HepG2 (cell line): Measurements from ENCODE around the gene CHRNA3. TPM values are rescaled to one million over a fixed set of nuclear protein-coding genes. Genes with fewer than 3 reads are reported as not detected.

ENCODE experiments used
- ATAC-seq: fragments of 200-7000 bp; cut with Tn5 transposase; 3 replicates; pipeline ENCODE4 v1.9.1; 2020; ENCODE audit warnings: mild to moderate bottlenecking, moderate library complexity
- BruUV-seq: library from RNA; stranded (reverse); fragments of 400-500 nt; replicated peaks from 2 replicates; lab custom pipeline; 2021; lab: Mats Ljungman, UMichigan
- CTCF ChIA-PET: fragments of 300-600 bp; formaldehyde crosslinking; extraction: SDS; loops from one replicate; lab custom pipeline; 2021; ENCODE audit warnings: low total read pairs, inconsistent platforms, low intra/inter-chr PET ratio; lab: Yijun Ruan, JAX
- POLR2A ChIA-PET: fragments of 350-600 bp; sonication (Branson Sonifier 250); formaldehyde crosslinking; loops from one replicate; lab custom pipeline; 2020; ENCODE audit warnings: antibody characterized with exemption, inconsistent platforms; lab: Yijun Ruan, JAX
- DNase-seq: peaks from one replicate; pipeline ENCODE4 v3.0.0-alpha.2; 2015; ENCODE audit warnings: low spot score
- FAIRE-seq: peaks from 3 replicates; lab custom pipeline; 2011; peaks lifted over from hg19 to GRCh38; lab: Jason Lieb, UNC
- H2AFZ ChIP-seq: one replicate; pipeline ENCODE4 v1.6.1; 2011; ENCODE audit warnings: low read length, inconsistent platforms
- H3K27ac ChIP-seq: fragments of 300-600 bp; 3 replicates; pipeline ENCODE4 v1.8.0; 2011; ENCODE audit warnings: mixed run types, mild to moderate bottlenecking, mixed read lengths, low read length, inconsistent platforms; ENCODE audit not compliant: insufficient read depth; ENCODE audit errors: extremely low read length
- H3K27me3 ChIP-seq, 2 experiments: fragments of 200-600 bp in 1 of 2; 2 replicates in 1 of 2; 3 replicates in 1 of 2; pipeline versions ENCODE4 v1.6.0 to v1.8.0; 2011; ENCODE audit warnings: low read length in 2 of 2, mild to moderate bottlenecking in 2 of 2, moderate library complexity in 2 of 2, inconsistent platforms in 1 of 2; ENCODE audit not compliant: insufficient read depth in 2 of 2, control insufficient read depth in 1 of 2
- H3K36me3 ChIP-seq, 2 experiments: fragments of 200-600 bp in 1 of 2; replicated peaks in 1 of 2; 2 replicates in 1 of 2; 3 replicates in 1 of 2; pipeline versions ENCODE4 v1.5.1 to v1.8.0; 2011; ENCODE audit warnings: low read length in 2 of 2, inconsistent platforms in 1 of 2; ENCODE audit not compliant: insufficient read depth in 2 of 2, control insufficient read depth in 1 of 2
- H3K4me1 ChIP-seq: 2 replicates; pipeline ENCODE4 v1.5.1; 2012; ENCODE audit warnings: low read length, inconsistent platforms; ENCODE audit not compliant: insufficient read depth
- H3K4me2 ChIP-seq: 2 replicates; pipeline ENCODE4 v1.6.0; 2011; ENCODE audit warnings: low read depth, low read length, inconsistent platforms
- H3K4me3 ChIP-seq, 3 experiments: fragments of 200-600 bp in 1 of 3; sonication (generic), shearing (Covaris generic) in 1 of 3; replicated peaks in 1 of 3; 2 replicates each; pipeline ENCODE4 v1.5.1; 2011 to 2016; ENCODE audit warnings: low read length in 3 of 3, inconsistent platforms in 2 of 3, low read depth in 2 of 3, mild to moderate bottlenecking in 2 of 3, control low read depth in 1 of 3, mixed read lengths in 1 of 3; ENCODE audit not compliant: insufficient read depth in 1 of 3
- H3K79me2 ChIP-seq: one replicate; pipeline ENCODE4 v1.6.1; 2011; ENCODE audit warnings: low read length, inconsistent platforms; ENCODE audit not compliant: insufficient read depth
- H3K9ac ChIP-seq: 2 replicates; pipeline ENCODE4 v1.6.0; 2011; ENCODE audit warnings: mild to moderate bottlenecking, low read depth, low read length, inconsistent platforms; ENCODE audit not compliant: insufficient read depth
- H3K9me3 ChIP-seq: 2 replicates; pipeline ENCODE4 v1.5.1; 2012; ENCODE audit warnings: mild to moderate bottlenecking, low read length
- H4K20me1 ChIP-seq: 2 replicates; pipeline ENCODE4 v1.6.0; 2011; ENCODE audit warnings: inconsistent platforms, mild to moderate bottlenecking, low read length, moderate library complexity; ENCODE audit not compliant: insufficient read depth
- ARNT2 ChIP-seq: sonication (generic); formaldehyde crosslinking; IDR thresholded peaks from 2 replicates; pipeline ENCODE4 v1.8.0; 2022; ENCODE audit warnings: mild to moderate bottlenecking, low read depth, missing genetic modification reagents, moderate library complexity
- DMAP1 ChIP-seq: IDR thresholded peaks from 2 replicates; pipeline ENCODE4 v1.6.1; 2016
- SAFB2 ChIP-seq: sonication (generic); formaldehyde crosslinking; IDR thresholded peaks from 2 replicates; pipeline ENCODE4 v1.5.1; 2020; ENCODE audit warnings: missing genetic modification reagents, low read depth, mild to moderate bottlenecking, borderline replicate concordance
- ZBTB7A ChIP-seq: sonication (generic); formaldehyde crosslinking; IDR thresholded peaks from 2 replicates; pipeline ENCODE4 v1.8.0; 2022; ENCODE audit warnings: mild to moderate bottlenecking, missing genetic modification reagents
- ZC3H4 ChIP-seq: sonication (generic); formaldehyde crosslinking; IDR thresholded peaks from 2 replicates; pipeline ENCODE4 v1.4.0; 2020; ENCODE audit warnings: missing genetic modification reagents, borderline replicate concordance
- ZKSCAN5 ChIP-seq: sonication (generic); formaldehyde crosslinking; IDR thresholded peaks from 2 replicates; pipeline ENCODE4 v1.5.1; 2020; ENCODE audit warnings: mild to moderate bottlenecking, missing genetic modification reagents
- ZNF20 ChIP-seq: sonication (generic); formaldehyde crosslinking; IDR thresholded peaks from 2 replicates; pipeline ENCODE4 v1.4.0; 2020; ENCODE audit warnings: mild to moderate bottlenecking, moderate library complexity, missing genetic modification reagents
- ZNF232 ChIP-seq: sonication (generic); formaldehyde crosslinking; IDR thresholded peaks from 2 replicates; pipeline ENCODE4 v1.4.0; 2020; ENCODE audit warnings: missing genetic modification reagents, borderline replicate concordance
- ZNF556 ChIP-seq: sonication (generic); formaldehyde crosslinking; IDR thresholded peaks from 2 replicates; pipeline ENCODE4 v1.4.0; 2020; ENCODE audit warnings: mild to moderate bottlenecking, missing genetic modification reagents, borderline replicate concordance
- ZNF644 ChIP-seq: IDR thresholded peaks from 2 replicates; pipeline ENCODE4 v1.6.1; 2016; ENCODE audit warnings: low read depth
- ZNF878 ChIP-seq: sonication (generic); formaldehyde crosslinking; IDR thresholded peaks from 2 replicates; pipeline ENCODE4 v1.8.1; 2023; ENCODE audit warnings: mild to moderate bottlenecking, missing genetic modification reagents, moderate library complexity
- WGBS: methylation state at CpG from one replicate; pipeline ENCODE4 v1.1.6; 2017; ENCODE audit warnings: low lambda C conversion rate; 5-methylcytosine and 5-hydroxymethylcytosine counted together
- in situ Hi-C: cut with HindIII; loops from 2 replicates; pipeline ENCODE4 v1.10.0; 2017; ENCODE audit warnings: low pct_unique_long_range_greater_than_20kb; ENCODE audit not compliant: extremely low pct_ligation_motif_present
- intact Hi-C: fragments of 100-400 bp; cut with micrococcal nuclease; formaldehyde crosslinking; loops from one replicate; pipeline ENCODE4 v1.10.0; 2022; ENCODE audit not compliant: unreplicated experiment
- polyA plus RNA-seq, 8 experiments: library from polyadenylated mRNA; depleted of rRNA in 3 of 8; stranded (reverse) in 7 of 8; unstranded in 1 of 8; fragments of >200 nt; fragmentation: Illumina TruSeq in 4 of 8; extraction: Trizol in 4 of 8; gene quantifications; 2 replicates each; pipeline versions ENCODE4 v1.2.1 to v1.2.3, GENCODE V29; 2011 to 2016; ENCODE audit warnings: low read depth in 4 of 8, missing spikeins in 1 of 8, mixed read lengths in 1 of 8; ENCODE audit not compliant: insufficient read depth in 1 of 8
- total RNA-seq, 5 experiments: library from RNA; depleted of rRNA; stranded (reverse); fragments of >200 nt; fragmentation: Illumina TruSeq; extraction: Trizol; gene quantifications; 2 replicates each; pipeline ENCODE4 v1.2.3, GENCODE V29; 2016; ENCODE audit warnings: low read depth in 1 of 5
- TF ChIP-seq, protein P1 (sequence below): sonication (generic); formaldehyde crosslinking; IDR thresholded peaks from 2 replicates; pipeline ENCODE4 v1.4.0; 2020; ENCODE audit warnings: missing genetic modification reagents
- TF ChIP-seq, protein P2 (sequence below): IDR thresholded peaks from 2 replicates; pipeline ENCODE4 v1.6.1; 2016; ENCODE audit warnings: low read depth, control low read depth
- TF ChIP-seq, protein P3 (sequence below), 2 experiments: sonication (generic) in 1 of 2; formaldehyde crosslinking in 1 of 2; IDR thresholded peaks; 2 replicates each; pipeline versions ENCODE4 v1.4.0 to v1.6.1; 2016 to 2020; ENCODE audit warnings: borderline replicate concordance in 1 of 2, low read depth in 1 of 2, mild to moderate bottlenecking in 1 of 2, missing genetic modification reagents in 1 of 2
- TF ChIP-seq, protein P4 (sequence below): sonication (generic); formaldehyde crosslinking; IDR thresholded peaks from 2 replicates; pipeline ENCODE4 v1.8.1; 2023; ENCODE audit warnings: mild to moderate bottlenecking, missing genetic modification reagents, borderline replicate concordance

The CHRNA3 gene
- total and polyA plus RNA-seq, 2 of the 13 experiments (the other 11 are each of a cell fraction or from before 2014, with no cell fraction given) = not detected

DNA sequence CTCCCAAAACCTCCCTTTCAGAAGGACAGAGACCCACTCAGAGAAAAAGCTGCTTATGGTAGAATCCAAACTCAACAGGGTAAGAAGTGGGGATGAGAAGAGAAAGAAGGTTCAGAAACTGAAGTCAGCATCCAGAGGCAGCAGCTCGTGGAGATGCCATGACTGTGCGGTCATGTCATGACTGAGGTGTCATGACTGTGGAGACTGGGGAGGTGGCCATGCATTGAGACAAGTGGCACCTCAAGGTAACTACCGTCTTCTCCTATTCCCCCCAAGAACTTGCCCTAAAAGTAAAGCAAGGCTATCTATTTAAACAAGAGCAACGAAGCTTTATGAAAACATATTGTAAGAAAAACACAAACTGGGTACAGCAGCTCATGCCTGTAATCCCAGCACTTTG is 15.1 kb downstream of the CHRNA3 start:
- Histone ChIP-seq H2AFZ (no peak overlapping the region), H3K36me3 (no peaks in the 10 kb centered on the region), H3K79me2 (no peaks in the 10 kb centered on the region), H3K9me3 (no peaks in the 10 kb centered on the region), H3K27ac (no peak overlapping the region), H3K27me3 (peaks cover 0 to 3% of the 10 kb centered on the region in 2 experiments; a peak in 1 of 5 replicates), H3K4me3 (no peak overlapping the region), H3K4me2 (no peak overlapping the region), H3K9ac (no peak overlapping the region), H4K20me1 (no peaks in the 10 kb centered on the region), H3K4me1 (no peaks in the 10 kb centered on the region)
- BruUV-seq = no TSS peak
- FAIRE-seq = no peak
- ChIA-PET CTCF (no interaction called here), POLR2A (no interaction called here)
- no peak for DNase-seq
- no peak for TF ChIP-seq DMAP1 (CRISPR knock-in tag)
- TF ChIP-seq, protein P1, sequence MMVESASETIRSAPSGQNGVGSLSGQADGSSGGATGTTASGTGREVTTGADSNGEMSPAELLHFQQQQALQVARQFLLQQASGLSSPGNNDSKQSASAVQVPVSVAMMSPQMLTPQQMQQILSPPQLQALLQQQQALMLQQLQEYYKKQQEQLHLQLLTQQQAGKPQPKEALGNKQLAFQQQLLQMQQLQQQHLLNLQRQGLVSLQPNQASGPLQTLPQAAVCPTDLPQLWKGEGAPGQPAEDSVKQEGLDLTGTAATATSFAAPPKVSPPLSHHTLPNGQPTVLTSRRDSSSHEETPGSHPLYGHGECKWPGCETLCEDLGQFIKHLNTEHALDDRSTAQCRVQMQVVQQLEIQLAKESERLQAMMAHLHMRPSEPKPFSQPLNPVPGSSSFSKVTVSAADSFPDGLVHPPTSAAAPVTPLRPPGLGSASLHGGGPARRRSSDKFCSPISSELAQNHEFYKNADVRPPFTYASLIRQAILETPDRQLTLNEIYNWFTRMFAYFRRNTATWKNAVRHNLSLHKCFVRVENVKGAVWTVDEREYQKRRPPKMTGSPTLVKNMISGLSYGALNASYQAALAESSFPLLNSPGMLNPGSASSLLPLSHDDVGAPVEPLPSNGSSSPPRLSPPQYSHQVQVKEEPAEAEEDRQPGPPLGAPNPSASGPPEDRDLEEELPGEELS (CRISPR knock-in tag) = no peak
- no peak for TF ChIP-seq ZKSCAN5 (CRISPR knock-in tag)
- TF ChIP-seq, protein P2, sequence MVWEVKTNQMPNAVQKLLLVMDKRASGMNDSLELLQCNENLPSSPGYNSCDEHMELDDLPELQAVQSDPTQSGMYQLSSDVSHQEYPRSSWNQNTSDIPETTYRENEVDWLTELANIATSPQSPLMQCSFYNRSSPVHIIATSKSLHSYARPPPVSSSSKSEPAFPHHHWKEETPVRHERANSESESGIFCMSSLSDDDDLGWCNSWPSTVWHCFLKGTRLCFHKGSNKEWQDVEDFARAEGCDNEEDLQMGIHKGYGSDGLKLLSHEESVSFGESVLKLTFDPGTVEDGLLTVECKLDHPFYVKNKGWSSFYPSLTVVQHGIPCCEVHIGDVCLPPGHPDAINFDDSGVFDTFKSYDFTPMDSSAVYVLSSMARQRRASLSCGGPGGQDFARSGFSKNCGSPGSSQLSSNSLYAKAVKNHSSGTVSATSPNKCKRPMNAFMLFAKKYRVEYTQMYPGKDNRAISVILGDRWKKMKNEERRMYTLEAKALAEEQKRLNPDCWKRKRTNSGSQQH (CRISPR knock-in tag) = no peak
- TF ChIP-seq, protein P3, sequence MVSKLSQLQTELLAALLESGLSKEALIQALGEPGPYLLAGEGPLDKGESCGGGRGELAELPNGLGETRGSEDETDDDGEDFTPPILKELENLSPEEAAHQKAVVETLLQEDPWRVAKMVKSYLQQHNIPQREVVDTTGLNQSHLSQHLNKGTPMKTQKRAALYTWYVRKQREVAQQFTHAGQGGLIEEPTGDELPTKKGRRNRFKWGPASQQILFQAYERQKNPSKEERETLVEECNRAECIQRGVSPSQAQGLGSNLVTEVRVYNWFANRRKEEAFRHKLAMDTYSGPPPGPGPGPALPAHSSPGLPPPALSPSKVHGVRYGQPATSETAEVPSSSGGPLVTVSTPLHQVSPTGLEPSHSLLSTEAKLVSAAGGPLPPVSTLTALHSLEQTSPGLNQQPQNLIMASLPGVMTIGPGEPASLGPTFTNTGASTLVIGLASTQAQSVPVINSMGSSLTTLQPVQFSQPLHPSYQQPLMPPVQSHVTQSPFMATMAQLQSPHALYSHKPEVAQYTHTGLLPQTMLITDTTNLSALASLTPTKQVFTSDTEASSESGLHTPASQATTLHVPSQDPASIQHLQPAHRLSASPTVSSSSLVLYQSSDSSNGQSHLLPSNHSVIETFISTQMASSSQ (IDR thresholded peaks at IDR 0.05; ENCODE audit: low read depth) = no peak
- TF ChIP-seq, protein P3 (CRISPR knock-in tag; IDR thresholded peaks at IDR 0.05; ENCODE audit: borderline replicate concordance) = no peak
- TF ChIP-seq SAFB2 (CRISPR knock-in tag) = no peak
- no peak for TF ChIP-seq ZNF644 (CRISPR knock-in tag)
- no peak for TF ChIP-seq ARNT2 (CRISPR knock-in tag)
- TF ChIP-seq ZBTB7A (CRISPR knock-in tag) = no peak
- no peak for TF ChIP-seq ZNF878 (CRISPR knock-in tag)
- no peak for TF ChIP-seq ZNF556
- no peak for TF ChIP-seq ZNF232 (CRISPR knock-in tag)
- TF ChIP-seq ZC3H4 (CRISPR knock-in tag) = no peak
- TF ChIP-seq, protein P4, sequence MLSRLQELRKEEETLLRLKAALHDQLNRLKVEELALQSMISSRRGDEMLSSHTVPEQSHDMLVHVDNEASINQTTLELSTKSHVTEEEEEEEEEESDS (CRISPR knock-in tag) = no peak
- no peak for TF ChIP-seq ZNF20 (CRISPR knock-in tag)
- intact Hi-C loops = no loop called here
- WGBS = 23% methylated on average over 4 of the region's 4 CpGs
- no peak for ATAC-seq
- in situ Hi-C loops = no loop called here
